ENCODE data around the gene FAM217A. TPM values are rescaled to one million over a fixed set of nuclear protein-coding genes. Genes with fewer than 3 reads are reported as not detected.

Gene FAM217A
- total and polyA plus RNA-seq, 3 donors from 2014 or later, result 13.0 to 35.3 (median 30.6) TPM

DNA sequence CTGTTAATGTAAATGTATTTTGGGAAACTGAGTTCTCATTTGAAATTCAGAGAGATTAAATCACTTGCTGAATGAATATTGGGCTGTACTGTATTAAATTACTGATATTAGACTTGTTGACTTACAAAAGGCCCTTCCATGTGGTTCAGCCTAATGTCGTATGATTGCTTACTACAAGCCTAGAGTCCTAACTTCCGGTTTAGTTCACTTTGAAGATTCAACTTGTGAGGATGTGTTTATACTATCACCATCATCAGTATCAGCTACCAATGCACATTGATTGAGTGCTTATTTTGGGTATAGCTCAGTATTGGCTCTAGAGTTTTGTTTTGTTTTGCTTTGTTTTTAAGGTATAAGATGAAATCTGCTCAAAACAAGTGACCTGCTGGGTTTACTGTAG, 48.3 kb downstream of the FAM217A start:
- DNase-seq, result no peak
- 93 to 97% methylated on average over 2 of the region's 2 CpGs for WGBS, 2 donors
- Histone ChIP-seq H3K27me3 (no peaks in the 10 kb centered on the region), H3K9me3 (no peaks in the 10 kb centered on the region), H3K4me1 (no peaks in the 10 kb centered on the region), H3K36me3 (ENCODE audit: low read depth, missing control alignments) (no peaks in the 10 kb centered on the region), H3K27ac (no peak overlapping the region), H3K4me3 (no peak overlapping the region)
- no peak for TF ChIP-seq POLR2A (IDR thresholded peaks at IDR 0.05)
- TF ChIP-seq, protein P1, sequence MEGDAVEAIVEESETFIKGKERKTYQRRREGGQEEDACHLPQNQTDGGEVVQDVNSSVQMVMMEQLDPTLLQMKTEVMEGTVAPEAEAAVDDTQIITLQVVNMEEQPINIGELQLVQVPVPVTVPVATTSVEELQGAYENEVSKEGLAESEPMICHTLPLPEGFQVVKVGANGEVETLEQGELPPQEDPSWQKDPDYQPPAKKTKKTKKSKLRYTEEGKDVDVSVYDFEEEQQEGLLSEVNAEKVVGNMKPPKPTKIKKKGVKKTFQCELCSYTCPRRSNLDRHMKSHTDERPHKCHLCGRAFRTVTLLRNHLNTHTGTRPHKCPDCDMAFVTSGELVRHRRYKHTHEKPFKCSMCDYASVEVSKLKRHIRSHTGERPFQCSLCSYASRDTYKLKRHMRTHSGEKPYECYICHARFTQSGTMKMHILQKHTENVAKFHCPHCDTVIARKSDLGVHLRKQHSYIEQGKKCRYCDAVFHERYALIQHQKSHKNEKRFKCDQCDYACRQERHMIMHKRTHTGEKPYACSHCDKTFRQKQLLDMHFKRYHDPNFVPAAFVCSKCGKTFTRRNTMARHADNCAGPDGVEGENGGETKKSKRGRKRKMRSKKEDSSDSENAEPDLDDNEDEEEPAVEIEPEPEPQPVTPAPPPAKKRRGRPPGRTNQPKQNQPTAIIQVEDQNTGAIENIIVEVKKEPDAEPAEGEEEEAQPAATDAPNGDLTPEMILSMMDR (IDR thresholded peaks at IDR 0.05), result no peak
- intact Hi-C loops (cut with DNase I; ENCODE audit: low total_unique reads), result no loop called here

DNA sequence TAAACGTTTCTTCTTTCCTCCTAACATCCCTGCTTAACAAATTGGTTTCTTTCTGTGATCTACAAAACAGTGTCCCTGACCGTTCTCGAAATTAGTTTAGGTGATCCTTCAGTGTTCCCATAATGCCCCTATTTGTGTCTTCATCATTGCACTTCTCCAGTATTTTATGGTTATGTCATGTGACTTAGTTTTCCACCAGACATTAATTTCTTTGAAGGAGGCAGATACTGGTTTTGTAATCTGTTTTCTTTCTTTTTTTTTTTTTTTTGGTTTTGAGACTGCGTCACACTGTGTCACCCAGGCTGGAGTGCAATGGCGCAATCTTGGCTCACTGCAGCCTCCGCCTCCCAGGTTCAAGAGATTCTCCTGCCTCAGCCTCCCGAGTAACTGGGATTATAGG, 49.2 kb downstream of the FAM217A start:
- WGBS, 2 donors, result 91 to 94% methylated on average over 7 of the region's 7 CpGs
- Histone ChIP-seq H3K36me3 (ENCODE audit: low read depth, missing control alignments) (no peaks in the 10 kb centered on the region), H3K27me3 (no peaks in the 10 kb centered on the region), H3K4me3 (no peak overlapping the region), H3K9me3 (no peaks in the 10 kb centered on the region), H3K4me1 (no peaks in the 10 kb centered on the region), H3K27ac (no peak overlapping the region)
- intact Hi-C loops (cut with DNase I; ENCODE audit: low total_unique reads), result no loop called here
- DNase-seq, result no peak
- TF ChIP-seq, protein P1 (IDR thresholded peaks at IDR 0.05), result no peak
- TF ChIP-seq POLR2A (IDR thresholded peaks at IDR 0.05), result no peak

DNA sequence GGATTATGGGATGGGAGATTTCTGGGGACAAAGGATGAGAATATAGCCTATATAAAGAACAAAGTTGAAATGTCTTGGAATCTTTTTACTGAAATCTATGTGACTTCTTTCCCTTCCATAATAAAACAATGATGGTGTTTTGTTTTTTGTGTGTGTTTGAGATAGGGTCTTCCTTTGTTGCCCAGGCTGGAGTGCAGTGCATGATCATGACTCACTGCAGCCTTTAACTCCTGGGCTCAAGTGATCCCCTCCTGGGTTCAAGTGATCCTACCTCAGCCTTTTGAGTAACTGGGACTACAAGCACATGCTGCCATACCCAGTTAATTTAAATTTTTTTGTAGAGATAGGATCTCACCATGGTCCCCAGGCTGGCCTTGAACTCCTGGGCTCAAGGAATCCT, 50.9 kb downstream of the FAM217A start:
- TF ChIP-seq, protein P1 (IDR thresholded peaks at IDR 0.05), result no peak
- TF ChIP-seq POLR2A (IDR thresholded peaks at IDR 0.05), result no peak
- Histone ChIP-seq H3K9me3 (no peaks in the 10 kb centered on the region), H3K4me1 (peaks cover 11% of the 10 kb centered on the region), H3K27ac (no peak overlapping the region), H3K36me3 (ENCODE audit: low read depth, missing control alignments) (no peaks in the 10 kb centered on the region), H3K27me3 (no peaks in the 10 kb centered on the region), H3K4me3 (no peak overlapping the region)
- intact Hi-C loops (cut with DNase I; ENCODE audit: low total_unique reads), result no loop called here
- no peak for DNase-seq

DNA sequence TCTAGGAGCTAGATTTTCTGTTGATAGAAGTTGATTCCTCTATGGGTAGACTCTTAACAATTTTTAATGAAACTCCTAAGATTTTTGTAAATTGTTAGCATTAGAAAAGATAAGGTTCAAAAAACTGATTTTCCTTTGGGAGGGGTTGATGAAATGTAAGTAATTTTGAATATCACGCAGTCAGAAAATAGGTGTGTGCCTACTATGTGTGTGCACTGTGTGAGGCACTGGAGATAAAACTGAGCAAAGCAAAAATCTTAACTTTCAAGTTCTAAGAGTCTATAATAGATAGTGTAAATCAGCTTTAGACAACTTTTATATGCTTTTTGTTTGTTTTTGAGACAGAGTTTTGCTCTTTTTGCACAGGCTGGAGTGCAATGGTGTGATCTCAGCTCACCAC, 53.3 kb downstream of the FAM217A start:
- no peak overlapping the region for H3K27ac ChIP-seq
- DNase-seq, result no peak
- H3K4me3 ChIP-seq, result no peak overlapping the region
- H3K9me3 ChIP-seq, result no peaks in the 10 kb centered on the region
- WGBS, 2 donors, result 96 to 100% methylated on average over 1 of the region's 1 CpG
- TF ChIP-seq, protein P1 (IDR thresholded peaks at IDR 0.05), result no peak
- TF ChIP-seq POLR2A (IDR thresholded peaks at IDR 0.05), result no peak
- intact Hi-C loops (cut with DNase I; ENCODE audit: low total_unique reads), result no loop called here
- H3K27me3 ChIP-seq, result no peaks in the 10 kb centered on the region
- no peaks in the 10 kb centered on the region for H3K36me3 ChIP-seq (ENCODE audit: low read depth, missing control alignments)
- H3K4me1 ChIP-seq, result peaks cover 12% of the 10 kb centered on the region

DNA sequence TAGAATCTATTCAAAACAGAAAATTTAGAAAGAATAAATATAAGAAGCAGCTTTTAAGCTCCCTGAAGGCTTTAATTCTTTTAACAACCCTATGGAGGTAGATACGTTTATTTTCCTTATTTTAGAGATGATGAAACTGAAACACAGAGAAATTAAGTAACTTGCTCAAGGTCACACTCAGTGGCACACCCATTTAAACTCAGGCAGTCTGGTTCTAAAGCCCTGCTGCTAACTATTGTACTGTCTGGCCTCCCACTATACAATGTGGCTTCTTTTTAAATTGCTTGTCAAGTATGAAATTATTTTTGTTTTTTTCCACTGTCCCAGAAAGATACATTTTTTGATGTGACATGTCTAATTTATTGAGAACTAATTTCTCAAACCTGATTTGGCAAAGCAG, 55.7 kb downstream of the FAM217A start:
- intact Hi-C loops (cut with DNase I; ENCODE audit: low total_unique reads), result no loop called here
- H3K4me3 ChIP-seq, result no peak overlapping the region
- H3K4me1 ChIP-seq, result peaks cover 24% of the 10 kb centered on the region
- DNase-seq, result no peak
- no peaks in the 10 kb centered on the region for H3K27me3 ChIP-seq
- no peaks in the 10 kb centered on the region for H3K9me3 ChIP-seq
- WGBS, 2 donors, result 5 to 7% methylated on average over 1 of the region's 1 CpG
- peak overlapping the region; percentile 32 to 96 for H3K27ac ChIP-seq
- no peaks in the 10 kb centered on the region for H3K36me3 ChIP-seq (ENCODE audit: low read depth, missing control alignments)
- TF ChIP-seq, protein P1 (IDR thresholded peaks at IDR 0.05), result no peak
- no peak for TF ChIP-seq POLR2A (IDR thresholded peaks at IDR 0.05)

Measured in testis (tissue), 3 donors.